ENCODE measurements around the gene RSRC2.

DNA sequence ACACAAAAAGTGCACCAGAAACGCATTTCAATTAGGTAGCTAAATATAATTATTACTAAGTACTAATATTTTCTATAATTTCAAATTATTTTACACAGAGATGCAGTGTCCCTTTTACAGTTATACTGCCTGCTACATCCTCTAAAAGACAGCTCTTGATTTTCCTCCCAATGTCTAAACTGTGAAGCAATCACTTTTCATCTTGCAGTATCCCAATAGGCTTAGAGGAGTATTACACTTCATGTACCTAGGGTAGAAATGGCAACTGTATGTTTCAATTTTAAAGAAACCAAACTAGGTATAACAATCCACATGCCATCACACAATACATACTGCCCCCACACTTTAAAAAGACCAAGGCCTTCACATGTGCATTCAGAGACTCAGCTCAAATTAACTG lies 7.3 kb downstream of the RSRC2 start:
- TF ChIP-seq, protein P1, sequence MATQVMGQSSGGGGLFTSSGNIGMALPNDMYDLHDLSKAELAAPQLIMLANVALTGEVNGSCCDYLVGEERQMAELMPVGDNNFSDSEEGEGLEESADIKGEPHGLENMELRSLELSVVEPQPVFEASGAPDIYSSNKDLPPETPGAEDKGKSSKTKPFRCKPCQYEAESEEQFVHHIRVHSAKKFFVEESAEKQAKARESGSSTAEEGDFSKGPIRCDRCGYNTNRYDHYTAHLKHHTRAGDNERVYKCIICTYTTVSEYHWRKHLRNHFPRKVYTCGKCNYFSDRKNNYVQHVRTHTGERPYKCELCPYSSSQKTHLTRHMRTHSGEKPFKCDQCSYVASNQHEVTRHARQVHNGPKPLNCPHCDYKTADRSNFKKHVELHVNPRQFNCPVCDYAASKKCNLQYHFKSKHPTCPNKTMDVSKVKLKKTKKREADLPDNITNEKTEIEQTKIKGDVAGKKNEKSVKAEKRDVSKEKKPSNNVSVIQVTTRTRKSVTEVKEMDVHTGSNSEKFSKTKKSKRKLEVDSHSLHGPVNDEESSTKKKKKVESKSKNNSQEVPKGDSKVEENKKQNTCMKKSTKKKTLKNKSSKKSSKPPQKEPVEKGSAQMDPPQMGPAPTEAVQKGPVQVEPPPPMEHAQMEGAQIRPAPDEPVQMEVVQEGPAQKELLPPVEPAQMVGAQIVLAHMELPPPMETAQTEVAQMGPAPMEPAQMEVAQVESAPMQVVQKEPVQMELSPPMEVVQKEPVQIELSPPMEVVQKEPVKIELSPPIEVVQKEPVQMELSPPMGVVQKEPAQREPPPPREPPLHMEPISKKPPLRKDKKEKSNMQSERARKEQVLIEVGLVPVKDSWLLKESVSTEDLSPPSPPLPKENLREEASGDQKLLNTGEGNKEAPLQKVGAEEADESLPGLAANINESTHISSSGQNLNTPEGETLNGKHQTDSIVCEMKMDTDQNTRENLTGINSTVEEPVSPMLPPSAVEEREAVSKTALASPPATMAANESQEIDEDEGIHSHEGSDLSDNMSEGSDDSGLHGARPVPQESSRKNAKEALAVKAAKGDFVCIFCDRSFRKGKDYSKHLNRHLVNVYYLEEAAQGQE (IDR thresholded peaks at IDR 0.05; ENCODE audit: borderline replicate concordance) = no peak
- TF ChIP-seq, protein P2, sequence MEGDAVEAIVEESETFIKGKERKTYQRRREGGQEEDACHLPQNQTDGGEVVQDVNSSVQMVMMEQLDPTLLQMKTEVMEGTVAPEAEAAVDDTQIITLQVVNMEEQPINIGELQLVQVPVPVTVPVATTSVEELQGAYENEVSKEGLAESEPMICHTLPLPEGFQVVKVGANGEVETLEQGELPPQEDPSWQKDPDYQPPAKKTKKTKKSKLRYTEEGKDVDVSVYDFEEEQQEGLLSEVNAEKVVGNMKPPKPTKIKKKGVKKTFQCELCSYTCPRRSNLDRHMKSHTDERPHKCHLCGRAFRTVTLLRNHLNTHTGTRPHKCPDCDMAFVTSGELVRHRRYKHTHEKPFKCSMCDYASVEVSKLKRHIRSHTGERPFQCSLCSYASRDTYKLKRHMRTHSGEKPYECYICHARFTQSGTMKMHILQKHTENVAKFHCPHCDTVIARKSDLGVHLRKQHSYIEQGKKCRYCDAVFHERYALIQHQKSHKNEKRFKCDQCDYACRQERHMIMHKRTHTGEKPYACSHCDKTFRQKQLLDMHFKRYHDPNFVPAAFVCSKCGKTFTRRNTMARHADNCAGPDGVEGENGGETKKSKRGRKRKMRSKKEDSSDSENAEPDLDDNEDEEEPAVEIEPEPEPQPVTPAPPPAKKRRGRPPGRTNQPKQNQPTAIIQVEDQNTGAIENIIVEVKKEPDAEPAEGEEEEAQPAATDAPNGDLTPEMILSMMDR (IDR thresholded peaks at IDR 0.05; ENCODE audit: poor library complexity, severe bottlenecking) = no peak
- no peak for TF ChIP-seq SMC3 (conservative IDR thresholded peaks at IDR 0.05; ENCODE audit: poor library complexity)
- no peak for TF ChIP-seq POLR2AphosphoS5 (IDR thresholded peaks at IDR 0.05)
- no peak for TF ChIP-seq EZH2 (IDR thresholded peaks at IDR 0.05; ENCODE audit: borderline replicate concordance, insufficient read depth, low read length, poor library complexity, severe bottlenecking)
- no peak for TF ChIP-seq RAD21 (conservative IDR thresholded peaks at IDR 0.05)
- TF ChIP-seq MXI1 (conservative IDR thresholded peaks at IDR 0.05; ENCODE audit: poor library complexity, severe bottlenecking) = no peak
